Kidney (tissue), 22 donors: ENCODE measurements around the gene CISTR. TPM values are rescaled to one million over a fixed set of nuclear protein-coding genes. Genes with fewer than 3 reads are reported as not detected.

Source experiments
- DNase-seq, 5 donors: peaks; one replicate each; pipeline ENCODE4 v3.0.0-alpha.2; 2013 to 2020
- FAIRE-seq: peaks from 2 replicates; lab custom pipeline; 2012; peaks lifted over from hg19 to GRCh38; lab: Jason Lieb, UNC
- H3K27ac ChIP-seq, 2 donors: one replicate each; pipeline ENCODE4 v1.7.0; 2013; ENCODE audit warnings: low read depth in 2 of 2, low read length in 2 of 2, inconsistent platforms in 1 of 2
- H3K27me3 ChIP-seq: one replicate; pipeline ENCODE4 v1.7.1; 2013; ENCODE audit warnings: low read length, inconsistent platforms; ENCODE audit not compliant: control insufficient read depth, insufficient read depth
- H3K36me3 ChIP-seq, 3 donors: one replicate each; pipeline versions ENCODE4 v1.7.0 to v1.7.1; 2013; ENCODE audit warnings: low read length in 3 of 3, control low read depth in 1 of 3, inconsistent platforms in 1 of 3; ENCODE audit not compliant: insufficient read depth in 3 of 3, control insufficient read depth in 2 of 3
- H3K4me1 ChIP-seq, 3 donors: one replicate each; pipeline versions ENCODE4 v1.7.0 to v1.7.1; 2013; ENCODE audit warnings: low read length in 3 of 3, inconsistent platforms in 1 of 3, low read depth in 1 of 3; ENCODE audit not compliant: control insufficient read depth in 2 of 3, insufficient read depth in 2 of 3
- H3K4me3 ChIP-seq, 3 donors: one replicate each; pipeline versions ENCODE4 v1.7.0 to v1.8.1; 2013; ENCODE audit warnings: low read length in 3 of 3, control low read depth in 1 of 3, inconsistent platforms in 1 of 3
- H3K9ac ChIP-seq, 3 donors: one replicate each; pipeline versions ENCODE4 v1.7.0 to v1.7.1; 2013; ENCODE audit warnings: low read length in 3 of 3, control low read depth in 1 of 3, inconsistent platforms in 1 of 3
- H3K9me3 ChIP-seq, 3 donors: one replicate each; pipeline versions ENCODE4 v1.7.0 to v1.7.1; 2013; ENCODE audit warnings: low read length in 3 of 3, control low read depth in 1 of 3, inconsistent platforms in 1 of 3; ENCODE audit not compliant: control insufficient read depth in 2 of 3, insufficient read depth in 1 of 3
- intact Hi-C: fragments of 100-400 bp; cut with DNase I; formaldehyde crosslinking; loops from one replicate; pipeline ENCODE4 v1.11.1; 2022
- long read RNA-seq, 10 donors: library from polyadenylated mRNA in 1 of 10; unstranded in 1 of 10; transcript quantifications; one replicate each; pipeline ENCODE4 v2.0.0 and lab custom pipeline, GENCODE V29; 2021 to 2026
- polyA plus RNA-seq: library from polyadenylated mRNA; stranded (reverse); fragments of 350-450 nt; fragmentation: Illumina TruSeq; extraction: RNeasy Lipid Tissue Mini Kit (QIAGEN cat#74804); gene quantifications from one replicate; pipeline ENCODE4 v1.2.3, GENCODE V29; 2014; ENCODE audit warnings: low read depth, low replicate concordance; ENCODE audit not compliant: insufficient read depth
- total RNA-seq: library from RNA; stranded (reverse); fragmentation: NEBNext Ultra II Directional; extraction: Animal tissue kit (Norgen Biotek cat#: 25700); gene quantifications from one replicate; pipeline ENCODE4 v1.2.1, GENCODE V29; 2021
- TF ChIP-seq, protein P1 (sequence below): IDR thresholded peaks from 3 replicates; pipeline ENCODE4 v1.5.1; 2012; ENCODE audit warnings: mild to moderate bottlenecking, moderate library complexity, borderline replicate concordance; ENCODE audit not compliant: insufficient read depth; ENCODE audit errors: extremely low read depth
- donor health status: control.
- donor health status: control.
- donor health status: control.
- donor health status: control.
- donor health status: control.
- donor health status: DM: yes; HTN: yes; CAD: no.
- donor health status: Normal renal cell carcinoma (clear cell type).

The CISTR gene
- total RNA-seq, result not detected
- polyA plus RNA-seq, result not detected
- long read RNA-seq, donor 1, result 0 reads
- long read RNA-seq, donor 2, result 0 reads
- long read RNA-seq, donor 3, result 0 reads
- long read RNA-seq, donor 4, result 0 reads
- long read RNA-seq, donor 5, result 0 reads
- long read RNA-seq, donor 6, result 0 reads
- long read RNA-seq, donor 7, partial matches to known transcripts, result 1 of 1 reads
- long read RNA-seq, donor 7, other reads (novel, unspliced or antisense), result 0 of 1 reads
- long read RNA-seq, donor 8, result 0 reads
- long read RNA-seq, donor 9, result 0 reads
- long read RNA-seq, donor 10, result 0 reads

DNA sequence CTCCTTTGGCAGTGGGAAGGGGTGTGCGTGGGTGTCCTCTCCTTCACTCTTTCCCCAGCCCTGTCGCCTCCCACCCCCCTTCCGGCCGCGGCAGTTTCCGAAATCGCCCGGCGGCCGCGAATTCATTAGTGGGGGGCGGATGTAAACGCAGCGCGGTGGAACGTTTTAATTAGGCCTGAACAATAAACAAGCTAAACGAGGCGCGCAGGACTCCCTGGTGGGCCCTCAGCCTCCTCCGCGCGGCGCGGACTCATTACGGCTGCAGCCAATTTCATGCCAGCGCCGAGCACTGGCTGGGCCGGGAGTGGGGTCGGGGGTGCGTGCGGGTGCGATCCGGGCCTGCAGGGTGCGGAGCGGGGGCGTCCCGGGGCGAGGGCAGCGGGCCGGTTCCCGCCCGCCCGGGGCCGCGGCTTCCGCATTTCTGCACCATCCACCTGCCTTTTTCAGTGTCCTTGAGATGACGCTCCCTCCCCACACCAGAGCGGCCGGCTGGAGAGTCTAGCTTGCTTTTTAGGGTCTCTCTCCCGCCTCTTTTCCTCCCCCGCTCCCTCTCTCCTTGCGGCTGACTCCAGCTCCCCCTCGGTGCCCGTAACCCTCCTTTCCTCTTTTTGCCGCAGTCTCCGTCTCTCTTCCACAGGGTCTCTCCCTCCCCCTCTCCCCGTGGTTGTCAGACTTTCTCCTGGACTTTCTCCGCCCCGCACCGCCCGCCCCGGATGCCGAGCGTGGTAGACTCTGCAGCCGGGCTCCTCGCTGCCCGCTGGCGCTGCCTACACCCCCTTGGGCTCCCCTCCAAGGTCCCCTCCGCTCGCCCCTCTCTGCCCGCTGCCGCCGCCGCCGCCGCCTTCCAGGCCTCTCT is at the start of gene CISTR:
Gene CISTR (minus strand): TSS at position 644 of the 856 bp plus-strand sequence.
- FAIRE-seq, result no peak
- peak within 1 kb of the TSS in 2 of 3 donors; percentile 23 to 24 for H3K9ac ChIP-seq

DNA sequence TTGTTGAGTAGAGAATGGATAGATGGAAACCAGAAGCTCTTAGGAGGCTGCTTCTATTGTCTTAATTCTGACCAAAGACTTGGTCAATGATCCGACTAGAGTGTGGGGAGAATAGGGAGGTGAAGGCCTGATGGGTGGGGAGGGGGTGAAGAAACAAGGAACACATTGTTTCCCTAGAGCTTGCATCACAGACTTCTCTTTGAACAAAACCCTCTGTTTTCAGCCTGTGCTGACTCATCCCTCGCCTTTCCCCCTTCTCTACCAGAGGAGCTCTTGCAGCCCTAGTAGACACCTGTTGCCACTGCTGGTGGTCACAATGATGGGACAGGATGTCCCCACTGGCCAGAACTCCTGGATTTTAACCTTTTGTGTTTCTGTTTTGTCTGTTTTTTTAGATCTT is 46.8 kb upstream of the CISTR start:
- intact Hi-C loops, result no loop called here
- H3K4me1 ChIP-seq, result no peaks in the 10 kb centered on the region
- no peak overlapping the region for H3K9ac ChIP-seq
- H3K9me3 ChIP-seq, result no peaks in the 10 kb centered on the region
- TF ChIP-seq, protein P1, sequence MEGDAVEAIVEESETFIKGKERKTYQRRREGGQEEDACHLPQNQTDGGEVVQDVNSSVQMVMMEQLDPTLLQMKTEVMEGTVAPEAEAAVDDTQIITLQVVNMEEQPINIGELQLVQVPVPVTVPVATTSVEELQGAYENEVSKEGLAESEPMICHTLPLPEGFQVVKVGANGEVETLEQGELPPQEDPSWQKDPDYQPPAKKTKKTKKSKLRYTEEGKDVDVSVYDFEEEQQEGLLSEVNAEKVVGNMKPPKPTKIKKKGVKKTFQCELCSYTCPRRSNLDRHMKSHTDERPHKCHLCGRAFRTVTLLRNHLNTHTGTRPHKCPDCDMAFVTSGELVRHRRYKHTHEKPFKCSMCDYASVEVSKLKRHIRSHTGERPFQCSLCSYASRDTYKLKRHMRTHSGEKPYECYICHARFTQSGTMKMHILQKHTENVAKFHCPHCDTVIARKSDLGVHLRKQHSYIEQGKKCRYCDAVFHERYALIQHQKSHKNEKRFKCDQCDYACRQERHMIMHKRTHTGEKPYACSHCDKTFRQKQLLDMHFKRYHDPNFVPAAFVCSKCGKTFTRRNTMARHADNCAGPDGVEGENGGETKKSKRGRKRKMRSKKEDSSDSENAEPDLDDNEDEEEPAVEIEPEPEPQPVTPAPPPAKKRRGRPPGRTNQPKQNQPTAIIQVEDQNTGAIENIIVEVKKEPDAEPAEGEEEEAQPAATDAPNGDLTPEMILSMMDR, result no peak
- no peak for FAIRE-seq
- no peak for DNase-seq
- no peaks in the 10 kb centered on the region for H3K36me3 ChIP-seq
- H3K27me3 ChIP-seq, result peaks cover 7% of the 10 kb centered on the region
- no peak overlapping the region for H3K27ac ChIP-seq
- H3K4me3 ChIP-seq, result no peak overlapping the region

More for the DNA sequence above, at the start of gene CISTR:
- H3K9me3 ChIP-seq, result no peaks in the 10 kb centered on the region
- H3K4me1 ChIP-seq, result peaks cover 0 to 14% (median 6%) of the 10 kb centered on the region in 3 donors
- peak; percentile 76 to 87 (median 83) for DNase-seq
- TF ChIP-seq, protein P1, result no peak
- H3K4me3 ChIP-seq, result peak within 1 kb of the TSS; percentile 36 to 63 (median 52)
- intact Hi-C loops, result no loop called here
- no peaks in the 10 kb centered on the region for H3K36me3 ChIP-seq
- H3K27ac ChIP-seq, result no peak within 1 kb of the TSS
- H3K27me3 ChIP-seq, result peaks cover 27% of the 10 kb centered on the region

GRCh38 chr12:53795927-53796326 is 44.1 kb upstream of the CISTR start:
- Histone ChIP-seq H3K27me3 (peaks cover 2% of the 10 kb centered on the region), H3K9me3 (no peaks in the 10 kb centered on the region), H3K4me1 (no peaks in the 10 kb centered on the region), H3K36me3 (no peaks in the 10 kb centered on the region), H3K4me3 (no peak overlapping the region), H3K9ac (no peak overlapping the region), H3K27ac (no peak overlapping the region)
- intact Hi-C loops, result no loop called here
- TF ChIP-seq, protein P1, result no peak
- FAIRE-seq (no peak), DNase-seq (no peak)
